GM12873 (cell line): ENCODE data around the gene NDOR1.

ENCODE experiments used
- TF ChIP-seq, protein P1 (sequence below): IDR thresholded peaks from 2 replicates; pipeline ENCODE4 v1.5.1; 2012; ENCODE audit warnings: low read depth, mild to moderate bottlenecking, moderate library complexity, low read length, control low read depth; ENCODE audit not compliant: insufficient read depth; ENCODE audit errors: missing control alignments

NDOR1 gene

GRCh38 chr9:137235424-137236237 lies 30.1 kb downstream of the NDOR1 start:
- TF ChIP-seq, protein P1, sequence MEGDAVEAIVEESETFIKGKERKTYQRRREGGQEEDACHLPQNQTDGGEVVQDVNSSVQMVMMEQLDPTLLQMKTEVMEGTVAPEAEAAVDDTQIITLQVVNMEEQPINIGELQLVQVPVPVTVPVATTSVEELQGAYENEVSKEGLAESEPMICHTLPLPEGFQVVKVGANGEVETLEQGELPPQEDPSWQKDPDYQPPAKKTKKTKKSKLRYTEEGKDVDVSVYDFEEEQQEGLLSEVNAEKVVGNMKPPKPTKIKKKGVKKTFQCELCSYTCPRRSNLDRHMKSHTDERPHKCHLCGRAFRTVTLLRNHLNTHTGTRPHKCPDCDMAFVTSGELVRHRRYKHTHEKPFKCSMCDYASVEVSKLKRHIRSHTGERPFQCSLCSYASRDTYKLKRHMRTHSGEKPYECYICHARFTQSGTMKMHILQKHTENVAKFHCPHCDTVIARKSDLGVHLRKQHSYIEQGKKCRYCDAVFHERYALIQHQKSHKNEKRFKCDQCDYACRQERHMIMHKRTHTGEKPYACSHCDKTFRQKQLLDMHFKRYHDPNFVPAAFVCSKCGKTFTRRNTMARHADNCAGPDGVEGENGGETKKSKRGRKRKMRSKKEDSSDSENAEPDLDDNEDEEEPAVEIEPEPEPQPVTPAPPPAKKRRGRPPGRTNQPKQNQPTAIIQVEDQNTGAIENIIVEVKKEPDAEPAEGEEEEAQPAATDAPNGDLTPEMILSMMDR: no peak

DNA sequence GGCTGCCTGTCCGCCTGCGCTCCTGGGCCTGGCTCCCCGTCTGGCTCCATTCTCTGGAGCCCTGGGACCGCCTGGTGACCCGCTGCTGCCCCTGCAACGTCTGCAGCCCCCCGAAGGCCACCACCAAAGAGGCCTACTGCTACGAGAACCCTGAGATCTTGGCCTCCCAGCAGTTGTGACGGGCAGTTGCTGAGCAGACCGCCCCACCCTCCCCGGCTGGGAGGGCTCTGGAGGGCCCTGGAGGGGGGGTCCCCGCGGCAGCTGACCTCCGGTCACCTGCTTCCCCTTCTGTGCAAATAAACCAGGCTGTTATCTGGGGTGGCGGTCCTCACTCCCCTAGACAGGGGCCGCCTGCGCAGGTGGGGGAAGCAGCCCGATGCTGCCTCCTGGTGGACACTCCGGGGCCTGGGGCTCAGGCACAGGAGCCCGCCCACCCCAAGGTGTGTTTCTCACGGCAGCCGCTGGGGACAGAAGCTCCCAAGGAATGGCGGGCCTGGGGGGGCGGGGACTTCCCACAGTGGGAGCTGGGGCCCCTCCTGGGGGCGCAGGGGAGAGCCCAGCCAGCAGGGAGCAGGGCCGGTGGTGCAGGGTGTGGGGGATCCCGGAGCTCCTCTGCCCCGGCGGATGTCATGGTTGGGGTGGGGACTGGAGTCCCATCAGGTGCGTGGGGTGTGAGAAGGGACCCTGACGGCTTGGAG lies 30.9 kb downstream of the NDOR1 start:
- TF ChIP-seq, protein P1: peak; percentile 94

- TF ChIP-seq, protein P1: no peak
These were observed 31.5 kb downstream of the NDOR1 start for GRCh38 chr9:137236936-137237421.

DNA sequence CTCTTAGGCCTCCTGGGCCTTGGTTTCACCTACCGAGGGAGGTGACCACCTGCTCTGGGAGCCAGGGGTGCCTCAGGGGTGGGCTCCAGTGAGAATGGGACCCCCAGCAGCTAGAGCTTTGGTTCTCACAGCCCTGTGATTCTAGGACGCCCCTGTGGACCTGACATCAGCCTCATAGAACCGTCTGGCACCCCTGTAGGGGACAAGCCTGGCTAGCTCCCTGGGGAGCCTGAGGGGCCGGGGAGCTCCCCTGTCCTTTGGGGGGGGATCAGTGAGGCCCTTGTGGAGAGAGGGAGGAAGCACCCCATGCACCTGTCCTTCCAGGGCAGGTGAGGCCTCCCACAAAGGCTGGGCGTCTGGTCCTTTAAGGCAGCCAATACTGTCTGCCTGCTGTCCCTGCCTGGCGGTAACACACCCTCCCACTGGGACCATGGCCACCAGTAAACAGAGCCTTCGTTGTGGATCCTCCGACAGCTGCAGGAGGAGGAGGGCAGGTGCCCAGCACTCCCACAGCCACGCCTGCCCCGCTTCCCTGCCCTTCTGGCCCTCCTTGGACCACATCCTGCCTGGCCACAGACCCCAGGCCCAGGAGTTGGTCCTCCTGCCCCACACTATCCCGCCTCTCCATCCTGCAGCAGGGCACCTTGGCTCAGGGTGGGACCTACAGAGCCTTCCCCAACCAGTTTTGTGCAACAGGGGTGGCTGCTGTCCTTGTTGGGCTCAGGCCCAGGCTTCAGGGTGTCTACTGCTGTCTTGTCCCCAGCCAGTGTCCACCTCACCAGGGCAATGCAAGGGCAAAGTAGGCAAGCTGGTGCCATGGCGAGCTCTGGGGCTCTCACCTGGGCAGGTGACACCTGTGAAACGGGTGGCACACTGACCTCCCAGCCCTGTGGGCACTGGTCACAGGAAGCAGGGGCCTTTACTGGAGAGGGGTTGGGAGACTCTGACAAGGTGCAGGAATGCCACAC lies 32.5 kb downstream of the NDOR1 start:
- TF ChIP-seq, protein P1: no peak

DNA sequence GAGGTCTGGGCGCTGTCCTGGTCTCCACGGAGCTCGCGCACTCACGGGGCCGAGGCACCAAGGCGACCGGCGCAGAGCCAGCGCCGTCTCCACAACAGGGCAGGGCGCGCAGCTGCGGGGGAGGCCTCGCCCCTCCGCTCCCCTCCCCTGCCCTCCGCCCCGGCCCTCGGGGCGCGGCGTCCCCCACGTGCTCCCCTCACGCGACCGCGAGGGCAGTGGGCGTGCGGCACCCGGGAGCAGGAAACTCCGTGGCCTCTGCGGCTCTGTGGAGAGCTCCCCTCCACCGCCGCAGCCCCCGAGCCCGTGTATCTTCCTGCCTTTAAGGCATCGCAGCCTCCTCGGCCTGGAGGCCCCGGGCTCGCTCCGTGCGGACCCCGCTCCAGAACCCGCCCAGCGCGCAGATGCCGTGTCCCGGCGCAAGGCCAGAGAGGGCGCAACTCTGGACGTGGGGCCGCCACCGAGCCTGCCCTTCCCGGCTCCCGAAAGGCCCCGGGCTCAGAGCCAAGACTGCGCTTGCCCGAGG lies 34.9 kb downstream of the NDOR1 start:
- TF ChIP-seq, protein P1: no peak

DNA sequence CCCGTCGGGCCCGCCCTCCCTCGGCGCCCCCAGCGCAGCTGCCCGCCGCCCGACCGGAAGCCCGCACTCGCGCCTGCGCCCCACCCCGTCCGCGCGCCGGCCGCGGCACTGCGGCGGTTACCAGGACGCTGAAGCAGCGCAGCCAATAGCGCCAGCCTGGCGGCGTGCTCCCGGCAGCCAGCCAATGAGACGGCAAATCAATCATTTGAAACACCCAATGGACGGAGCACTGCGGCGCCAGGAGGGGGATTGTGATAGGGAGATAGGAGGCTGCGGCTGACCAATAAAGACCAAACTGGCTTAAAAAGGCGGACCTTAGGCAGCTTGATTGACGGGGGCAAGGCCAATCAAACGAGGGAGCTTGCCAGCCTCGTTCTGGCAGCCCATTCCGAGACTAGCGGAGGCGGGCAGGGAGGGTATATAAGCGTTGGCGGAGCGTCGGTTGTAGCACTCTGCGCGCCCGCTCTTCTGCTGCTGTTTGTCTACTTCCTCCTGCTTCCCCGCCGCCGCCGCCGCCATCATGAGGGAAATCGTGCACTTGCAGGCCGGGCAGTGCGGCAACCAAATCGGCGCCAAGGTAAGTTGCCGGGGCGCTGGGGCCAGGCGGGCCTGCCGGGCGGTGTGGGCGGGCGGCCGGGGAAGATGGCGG lies 35.5 kb downstream of the NDOR1 start, which contains the start of gene TUBB4B:
Gene TUBB4B, plus strand, starts transcription at position 447 of the 649 bp plus-strand sequence. Its CDS starts 74 bp downstream, at position 521.
- TF ChIP-seq, protein P1: no peak
